ENCODE data around the gene OPN3. TPM values are rescaled to one million over a fixed set of nuclear protein-coding genes. Genes with fewer than 3 reads are reported as not detected.

The OPN3 gene
- total and polyA plus RNA-seq, 9 of the 15 experiments (the other 6 are each of a cell fraction or from before 2014, with no cell fraction given), result 4.2 to 34.6 (median 17.0) TPM

GRCh38 chr1:241647658-241648057 lies 7.5 kb upstream of the OPN3 start:
- CTCF ChIA-PET (ENCODE audit: low intra/inter-chr PET ratio), result no interaction called here
- ATAC-seq, result peak; percentile 25; the same call in 1 of the 3 replicates
- 29% methylated on average over 1 of the region's 1 CpG for WGBS (ENCODE audit: insufficient coverage, low coverage, missing lambda C conversion rate)

More at GRCh38 chr1:241647658-241648057, 7.5 kb upstream of the OPN3 start:
- H4K20me1 ChIP-seq (replicated peaks; ENCODE audit: control insufficient read depth, insufficient read depth, low read length), result no peaks in the 10 kb centered on the region
- H3K36me3 ChIP-seq (ENCODE audit: control insufficient read depth, insufficient read depth, low read length), result no peaks in the 10 kb centered on the region
- no peak overlapping the region for H3K27ac ChIP-seq (ENCODE audit: extremely low read depth, low read depth, low read length)
- intact Hi-C loops (cut with micrococcal nuclease) (no loop called here), in situ Hi-C loops (cut with MboI) (no loop called here)
- peaks cover 1% of the 10 kb centered on the region for H3K9me3 ChIP-seq (replicated peaks; ENCODE audit: control insufficient read depth, insufficient read depth, low read depth, low read length)
- no peak overlapping the region for H3K4me3 ChIP-seq
- H2AFZ ChIP-seq (ENCODE audit: low read depth, low read length), result peak overlapping the region; percentile 25; the same call in 1 of the 2 replicates
- FAIRE-seq (no peak), DNase-seq (ENCODE audit: extremely low read depth in 1 of 4, low spot score in 3 of 4) (no peak)
- H3K4me2 ChIP-seq (ENCODE audit: insufficient read depth, low read length), result no peak overlapping the region
- BruUV-seq (replicated peaks), result no TSS peak
- POLR2A ChIA-PET, result interaction anchor here (1.9 kb wide), 1 partner anchor 10 kb away, joined by 4 read pairs; no protein-coding TSS in a partner anchor
- no peak overlapping the region for H3K9ac ChIP-seq (ENCODE audit: insufficient read depth in 1 of 2, low read depth in 2 of 2, low read length in 2 of 2)
- no peaks in the 10 kb centered on the region for H3K9me1 ChIP-seq (ENCODE audit: control insufficient read depth, insufficient read depth, low read length)
- H3K79me2 ChIP-seq (ENCODE audit: control insufficient read depth, insufficient read depth, low read length), result no peaks in the 10 kb centered on the region
- H3K4me1 ChIP-seq (replicated peaks in 1 of 2; ENCODE audit: control insufficient read depth in 2 of 2, insufficient read depth in 2 of 2, low read length in 2 of 2), result no peaks in the 10 kb centered on the region
- H3K27me3 ChIP-seq (ENCODE audit: control insufficient read depth in 2 of 2, insufficient read depth in 2 of 2, low read length in 2 of 2), result no peaks in the 10 kb centered on the region
- TF ChIP-seq ZNF436 (CRISPR knock-in tag; IDR thresholded peaks at IDR 0.05), result no peak
- TF ChIP-seq ATF3 (IDR thresholded peaks at IDR 0.05), result peak; percentile 73
- no peak for TF ChIP-seq ATF3 (CRISPR knock-in tag; conservative IDR thresholded peaks at IDR 0.05)
- no peak for TF ChIP-seq ZNF77 (CRISPR knock-in tag; IDR thresholded peaks at IDR 0.05)
- TF ChIP-seq PURB (CRISPR knock-in tag; IDR thresholded peaks at IDR 0.05; ENCODE audit: low read depth), result no peak
- TF ChIP-seq ZC3H8 (IDR thresholded peaks at IDR 0.05), result no peak
- no peak for TF ChIP-seq SAFB (IDR thresholded peaks at IDR 0.05; ENCODE audit: borderline replicate concordance, low read depth, low read length)
- TF ChIP-seq HCFC1 (IDR thresholded peaks at IDR 0.05; ENCODE audit: low read depth, low read length), result no peak
- TF ChIP-seq, protein P1, sequence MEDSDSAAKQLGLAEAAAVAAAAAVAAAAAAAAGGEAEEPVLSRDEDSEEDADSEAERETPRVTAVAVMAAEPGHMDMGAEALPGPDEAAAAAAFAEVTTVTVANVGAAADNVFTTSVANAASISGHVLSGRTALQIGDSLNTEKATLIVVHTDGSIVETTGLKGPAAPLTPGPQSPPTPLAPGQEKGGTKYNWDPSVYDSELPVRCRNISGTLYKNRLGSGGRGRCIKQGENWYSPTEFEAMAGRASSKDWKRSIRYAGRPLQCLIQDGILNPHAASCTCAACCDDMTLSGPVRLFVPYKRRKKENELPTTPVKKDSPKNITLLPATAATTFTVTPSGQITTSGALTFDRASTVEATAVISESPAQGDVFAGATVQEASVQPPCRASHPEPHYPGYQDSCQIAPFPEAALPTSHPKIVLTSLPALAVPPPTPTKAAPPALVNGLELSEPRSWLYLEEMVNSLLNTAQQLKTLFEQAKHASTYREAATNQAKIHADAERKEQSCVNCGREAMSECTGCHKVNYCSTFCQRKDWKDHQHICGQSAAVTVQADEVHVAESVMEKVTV (CRISPR knock-in tag; IDR thresholded peaks at IDR 0.05), result no peak
- no peak for TF ChIP-seq PTRF (tag; IDR thresholded peaks at IDR 0.05)
- TF ChIP-seq MEIS2 (IDR thresholded peaks at IDR 0.05; ENCODE audit: partially characterized antibody), result peak; percentile 31
- TF ChIP-seq JUND (IDR thresholded peaks at IDR 0.05; ENCODE audit: borderline replicate concordance, low read depth, low read length), result no peak
- peak; percentile 32; the same call in 1 of the 3 replicates for TF ChIP-seq JUND (tag; IDR thresholded peaks at IDR 0.05; ENCODE audit: borderline replicate concordance, low read depth, low read length)
